MM.1S (cell line): ENCODE measurements around the gene PARD3.

Experiments
- DNase-seq: peaks from one replicate; pipeline ENCODE4 v3.0.0-alpha.2; 2015
- H2AFZ ChIP-seq: fragments of 300-600 bp; sonication (generic); 2 replicates; pipeline ENCODE4 v1.6.0; 2016; ENCODE audit warnings: antibody characterized with exemption, low read length
- H3F3A ChIP-seq: fragments of 300-600 bp; sonication (generic); 2 replicates; pipeline ENCODE4 v1.6.1; 2016; ENCODE audit warnings: mild to moderate bottlenecking, antibody characterized with exemption, low read length, moderate library complexity, mixed read lengths; ENCODE audit not compliant: insufficient read depth
- H3K27ac ChIP-seq: fragments of 300-600 bp; sonication (generic); 2 replicates; pipeline ENCODE4 v1.5.1; 2016; ENCODE audit warnings: mild to moderate bottlenecking, low read length
- H3K27me3 ChIP-seq: fragments of 300-600 bp; sonication (generic); replicated peaks from 2 replicates; pipeline ENCODE4 v1.6.0; 2016; ENCODE audit warnings: low read length; ENCODE audit not compliant: insufficient read depth
- H3K36me3 ChIP-seq: fragments of 300-600 bp; sonication (generic); replicated peaks from 2 replicates; pipeline ENCODE4 v1.6.1; 2016; ENCODE audit warnings: mild to moderate bottlenecking, low read length, mixed read lengths; ENCODE audit not compliant: insufficient read depth
- H3K4me1 ChIP-seq: fragments of 300-600 bp; sonication (generic); 2 replicates; pipeline ENCODE4 v1.6.1; 2016; ENCODE audit warnings: low read length, mixed read lengths
- H3K4me2 ChIP-seq: fragments of 300-600 bp; sonication (generic); 2 replicates; pipeline ENCODE4 v1.6.0; 2016; ENCODE audit warnings: low read depth, low read length
- H3K4me3 ChIP-seq: fragments of 300-600 bp; sonication (generic); 2 replicates; pipeline ENCODE4 v1.5.1; 2016; ENCODE audit warnings: low read length, mixed read lengths
- H3K79me2 ChIP-seq: fragments of 300-600 bp; sonication (generic); 2 replicates; pipeline ENCODE4 v1.6.1; 2016; ENCODE audit warnings: mixed run types, low read length, mixed read lengths
- H3K9ac ChIP-seq: fragments of 300-600 bp; sonication (generic); 2 replicates; pipeline ENCODE4 v1.6.1; 2016; ENCODE audit warnings: low read length, mixed read lengths
- H3K9me2 ChIP-seq: fragments of 300-600 bp; sonication (generic); replicated peaks from 2 replicates; pipeline ENCODE4 v1.6.1; 2016; ENCODE audit warnings: mild to moderate bottlenecking, low read length, mixed read lengths; ENCODE audit not compliant: insufficient read depth
- H3K9me3 ChIP-seq: fragments of 300-600 bp; sonication (generic); replicated peaks from 2 replicates; pipeline ENCODE4 v1.6.1; 2016; ENCODE audit warnings: mild to moderate bottlenecking, low read length, mixed read lengths; ENCODE audit not compliant: insufficient read depth
- H4K20me1 ChIP-seq: fragments of 300-600 bp; sonication (generic); 2 replicates; pipeline ENCODE4 v1.6.1; 2016; ENCODE audit warnings: mild to moderate bottlenecking, low read length, moderate library complexity, mixed read lengths; ENCODE audit not compliant: insufficient read depth
- EZH2 ChIP-seq: fragments of 300-600 bp; sonication (generic); optimal IDR thresholded peaks from 2 replicates; pipeline ENCODE3; 2017; ENCODE audit warnings: low read depth, mild to moderate bottlenecking, antibody characterized with exemption, low read length, mixed read lengths
- EZH2phosphoT487 ChIP-seq: fragments of 300-600 bp; sonication (generic); IDR thresholded peaks from 2 replicates; pipeline ENCODE4 v1.6.1; 2018; ENCODE audit warnings: antibody characterized with exemption, low read length
- TF ChIP-seq, protein P1 (sequence below): fragments of 300-600 bp; sonication (generic); IDR thresholded peaks from 2 replicates; pipeline ENCODE4 v1.5.1; 2016; ENCODE audit warnings: antibody characterized with exemption, low read length, mixed read lengths

The PARD3 gene

GRCh38 chr10:34715511-34716187 lies 99.4 kb downstream of the PARD3 start:
- H3K79me2 ChIP-seq, result peaks cover 89% of the 10 kb centered on the region
- no peaks in the 10 kb centered on the region for H3K36me3 ChIP-seq
- peaks cover 45% of the 10 kb centered on the region for H3K4me1 ChIP-seq
- H2AFZ ChIP-seq, result no peak overlapping the region
- H3F3A ChIP-seq, result peaks cover 9% of the 10 kb centered on the region
- no peak overlapping the region for H3K4me2 ChIP-seq
- no peak overlapping the region for H3K27ac ChIP-seq
- no peaks in the 10 kb centered on the region for H3K27me3 ChIP-seq
- no peak overlapping the region for H3K9ac ChIP-seq
- no peak overlapping the region for H3K4me3 ChIP-seq
- no peaks in the 10 kb centered on the region for H3K9me2 ChIP-seq
- DNase-seq, result no peak
- no peaks in the 10 kb centered on the region for H4K20me1 ChIP-seq
- TF ChIP-seq, protein P1, sequence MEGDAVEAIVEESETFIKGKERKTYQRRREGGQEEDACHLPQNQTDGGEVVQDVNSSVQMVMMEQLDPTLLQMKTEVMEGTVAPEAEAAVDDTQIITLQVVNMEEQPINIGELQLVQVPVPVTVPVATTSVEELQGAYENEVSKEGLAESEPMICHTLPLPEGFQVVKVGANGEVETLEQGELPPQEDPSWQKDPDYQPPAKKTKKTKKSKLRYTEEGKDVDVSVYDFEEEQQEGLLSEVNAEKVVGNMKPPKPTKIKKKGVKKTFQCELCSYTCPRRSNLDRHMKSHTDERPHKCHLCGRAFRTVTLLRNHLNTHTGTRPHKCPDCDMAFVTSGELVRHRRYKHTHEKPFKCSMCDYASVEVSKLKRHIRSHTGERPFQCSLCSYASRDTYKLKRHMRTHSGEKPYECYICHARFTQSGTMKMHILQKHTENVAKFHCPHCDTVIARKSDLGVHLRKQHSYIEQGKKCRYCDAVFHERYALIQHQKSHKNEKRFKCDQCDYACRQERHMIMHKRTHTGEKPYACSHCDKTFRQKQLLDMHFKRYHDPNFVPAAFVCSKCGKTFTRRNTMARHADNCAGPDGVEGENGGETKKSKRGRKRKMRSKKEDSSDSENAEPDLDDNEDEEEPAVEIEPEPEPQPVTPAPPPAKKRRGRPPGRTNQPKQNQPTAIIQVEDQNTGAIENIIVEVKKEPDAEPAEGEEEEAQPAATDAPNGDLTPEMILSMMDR, result no peak
- TF ChIP-seq EZH2, result no peak
- no peaks in the 10 kb centered on the region for H3K9me3 ChIP-seq

DNA sequence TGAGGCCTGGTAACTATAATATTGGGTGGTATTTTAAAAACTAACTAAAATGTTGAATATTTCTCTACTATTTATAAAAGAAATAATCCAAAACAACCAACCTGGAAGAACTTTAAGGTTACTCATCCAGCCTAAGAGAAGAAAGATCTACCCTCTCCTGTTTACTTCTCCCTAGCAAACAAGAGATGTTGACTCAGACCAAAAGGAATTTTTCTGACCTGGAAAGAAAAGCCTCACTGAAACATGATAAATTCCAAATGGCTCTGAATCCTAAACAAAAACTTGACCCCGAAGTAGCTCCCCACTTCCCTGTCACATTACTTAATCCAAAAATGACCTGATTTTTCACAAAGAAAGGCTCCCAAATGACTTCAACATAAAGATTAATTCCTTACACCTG lies 101.2 kb downstream of the PARD3 start:
- Histone ChIP-seq H3K36me3 (no peaks in the 10 kb centered on the region), H3K79me2 (peaks cover 89% of the 10 kb centered on the region), H2AFZ (no peak overlapping the region), H3F3A (peaks cover 8% of the 10 kb centered on the region), H4K20me1 (no peaks in the 10 kb centered on the region), H3K27ac (no peak overlapping the region), H3K9me3 (no peaks in the 10 kb centered on the region), H3K4me2 (no peak overlapping the region), H3K9me2 (no peaks in the 10 kb centered on the region), H3K4me3 (no peak overlapping the region), H3K9ac (no peak overlapping the region), H3K27me3 (no peaks in the 10 kb centered on the region), H3K4me1 (peaks cover 32% of the 10 kb centered on the region)
- DNase-seq, result no peak
- TF ChIP-seq EZH2 (no peak), EZH2phosphoT487 (no peak)
- TF ChIP-seq, protein P1, result no peak

GRCh38 chr10:34711500-34711899 lies 103.6 kb downstream of the PARD3 start:
- no peaks in the 10 kb centered on the region for H3K36me3 ChIP-seq
- H3K9me3 ChIP-seq, result no peaks in the 10 kb centered on the region
- peaks cover 97% of the 10 kb centered on the region for H3K79me2 ChIP-seq
- H3K4me2 ChIP-seq, result no peak overlapping the region
- H3K27ac ChIP-seq, result no peak overlapping the region
- no peak overlapping the region for H3K9ac ChIP-seq
- 0 out of 2 replicates have a peak, but pooled peaks cover 6% of the 10 kb centered on the region for H3K27me3 ChIP-seq
- TF ChIP-seq, protein P1, result no peak
- no peak for TF ChIP-seq EZH2
- TF ChIP-seq EZH2phosphoT487, result no peak
- H3K9me2 ChIP-seq, result no peaks in the 10 kb centered on the region
- no peak for DNase-seq
- H3F3A ChIP-seq, result 0 out of 2 replicates have a peak, but pooled peaks cover 4% of the 10 kb centered on the region
- no peak overlapping the region for H3K4me3 ChIP-seq
- peaks cover 23% of the 10 kb centered on the region for H3K4me1 ChIP-seq
- no peak overlapping the region for H2AFZ ChIP-seq
- no peaks in the 10 kb centered on the region for H4K20me1 ChIP-seq
